Keratinocyte (primary cell): Measurements from ENCODE around the gene RNF38.

Experiments
- EZH2 ChIP-seq: IDR thresholded peaks from one replicate; pipeline ENCODE4 v1.6.1; 2012; ENCODE audit warnings: inconsistent platforms, mild to moderate bottlenecking, low read length, moderate library complexity
- TF ChIP-seq, protein P1 (sequence below), 3 experiments: IDR thresholded peaks in 1 of 3; conservative IDR thresholded peaks in 1 of 3; optimal IDR thresholded peaks in 1 of 3; 2 replicates in 2 of 3; 3 replicates in 1 of 3; pipeline versions ENCODE3 to v1.5.1; 2011; ENCODE audit warnings: low read length in 3 of 3, mild to moderate bottlenecking in 3 of 3, moderate library complexity in 2 of 3, control low read depth in 1 of 3, inconsistent platforms in 1 of 3; ENCODE audit not compliant: insufficient read depth in 2 of 3; ENCODE audit errors: extremely low read depth in 1 of 3

DNA sequence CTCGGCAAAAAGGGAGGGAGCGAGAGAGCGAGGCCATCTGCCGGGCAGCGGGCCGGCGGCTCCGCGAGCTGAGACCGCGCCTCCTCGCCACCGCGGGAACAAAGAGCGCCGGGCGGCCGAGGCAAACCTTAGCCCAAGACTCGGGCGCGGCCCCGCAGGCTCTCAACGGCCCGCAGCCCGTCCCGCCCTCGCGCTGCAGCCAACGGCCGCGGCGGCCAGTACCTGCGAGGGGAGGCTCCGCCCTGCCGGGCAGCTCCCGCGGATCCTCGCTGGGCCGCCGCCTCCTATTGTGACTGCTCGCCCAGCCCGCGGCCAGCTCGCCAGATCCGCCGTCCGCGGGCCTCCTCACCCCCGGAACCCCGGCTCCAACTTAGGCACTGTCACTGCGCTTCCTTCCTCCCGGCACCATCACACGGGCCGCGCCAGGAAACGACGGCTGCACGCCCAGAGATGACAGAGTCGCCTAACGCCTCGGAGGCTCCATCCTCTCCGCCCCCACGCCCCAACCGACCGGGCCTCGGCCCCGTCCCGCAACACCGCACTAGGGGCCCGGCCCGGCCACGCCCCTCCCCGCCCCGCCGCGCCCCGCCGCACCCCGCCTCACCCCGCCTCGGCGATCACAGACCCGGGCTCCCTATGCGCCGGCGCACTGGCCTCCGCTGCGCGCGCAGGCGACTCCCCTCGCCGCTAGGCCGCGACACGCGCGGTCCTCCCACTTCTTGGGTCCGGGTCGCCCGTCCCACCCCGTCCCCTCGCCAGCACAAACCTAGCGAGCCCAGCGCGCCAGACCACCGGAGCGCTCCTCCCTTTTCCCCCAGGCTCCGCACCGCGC, 479 bp upstream of the RNF38 start:
- TF ChIP-seq, protein P1, sequence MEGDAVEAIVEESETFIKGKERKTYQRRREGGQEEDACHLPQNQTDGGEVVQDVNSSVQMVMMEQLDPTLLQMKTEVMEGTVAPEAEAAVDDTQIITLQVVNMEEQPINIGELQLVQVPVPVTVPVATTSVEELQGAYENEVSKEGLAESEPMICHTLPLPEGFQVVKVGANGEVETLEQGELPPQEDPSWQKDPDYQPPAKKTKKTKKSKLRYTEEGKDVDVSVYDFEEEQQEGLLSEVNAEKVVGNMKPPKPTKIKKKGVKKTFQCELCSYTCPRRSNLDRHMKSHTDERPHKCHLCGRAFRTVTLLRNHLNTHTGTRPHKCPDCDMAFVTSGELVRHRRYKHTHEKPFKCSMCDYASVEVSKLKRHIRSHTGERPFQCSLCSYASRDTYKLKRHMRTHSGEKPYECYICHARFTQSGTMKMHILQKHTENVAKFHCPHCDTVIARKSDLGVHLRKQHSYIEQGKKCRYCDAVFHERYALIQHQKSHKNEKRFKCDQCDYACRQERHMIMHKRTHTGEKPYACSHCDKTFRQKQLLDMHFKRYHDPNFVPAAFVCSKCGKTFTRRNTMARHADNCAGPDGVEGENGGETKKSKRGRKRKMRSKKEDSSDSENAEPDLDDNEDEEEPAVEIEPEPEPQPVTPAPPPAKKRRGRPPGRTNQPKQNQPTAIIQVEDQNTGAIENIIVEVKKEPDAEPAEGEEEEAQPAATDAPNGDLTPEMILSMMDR (optimal IDR thresholded peaks at IDR 0.05 in 1 of 3, IDR thresholded peaks at IDR 0.05 in 1 of 3, conservative IDR thresholded peaks at IDR 0.05 in 1 of 3; ENCODE audit: extremely low read depth in 1 of 3, insufficient read depth in 2 of 3, low read length in 3 of 3), result peak in 1 of 3 experiments; percentile 40
- no peak for TF ChIP-seq EZH2
